ENCODE measurements around the gene NFATC4.
"Not testable (repeated sequence)": the region's sequence is repeated elsewhere in the genome, so short reads cannot be mapped to it uniquely, and the experiment has no call there.

Gene NFATC4

DNA sequence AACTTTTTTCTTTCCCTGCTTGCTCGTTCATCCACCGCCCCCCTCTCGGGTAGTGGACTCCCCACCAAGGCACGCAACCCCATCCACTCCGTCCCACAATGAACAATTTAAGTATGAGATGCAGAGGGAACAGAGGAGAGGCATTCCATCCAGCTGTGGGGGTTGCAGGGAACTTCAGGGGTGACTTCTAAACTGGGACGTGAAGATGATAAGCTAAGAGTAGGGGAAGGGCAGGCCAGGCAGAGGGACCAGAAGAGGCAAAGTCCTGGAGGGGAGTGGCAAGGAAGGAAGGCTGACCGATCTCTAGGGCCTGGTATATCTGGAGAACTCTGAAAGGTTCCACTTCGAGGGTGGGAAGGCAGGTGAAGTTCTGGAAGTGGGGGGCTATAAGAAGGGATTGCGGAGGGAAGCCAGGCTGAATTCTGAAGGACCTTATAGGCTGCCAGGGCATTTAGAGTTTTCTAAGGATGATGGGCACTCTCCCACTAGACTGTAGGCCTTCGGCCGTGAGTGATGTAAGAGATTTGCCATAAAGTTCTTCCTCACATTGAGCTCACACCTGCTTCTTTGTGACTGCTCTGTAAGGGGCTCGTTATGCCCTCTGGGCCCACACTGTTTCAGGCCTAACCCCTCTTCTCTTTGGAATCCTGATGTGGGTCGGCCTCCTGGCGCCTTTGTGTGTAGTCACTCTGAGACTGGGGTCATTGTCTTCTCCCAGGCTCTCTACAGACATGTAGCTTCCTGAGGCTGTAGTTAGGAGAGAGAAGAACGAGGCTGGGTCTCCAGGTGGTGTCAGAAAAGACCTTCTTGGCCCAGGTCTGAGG, 12.1 kb downstream of the NFATC4 start:
- no peak for DNase-seq (ENCODE audit: insufficient read length, low spot score)
- FAIRE-seq = no peak
- TF ChIP-seq, protein P1, sequence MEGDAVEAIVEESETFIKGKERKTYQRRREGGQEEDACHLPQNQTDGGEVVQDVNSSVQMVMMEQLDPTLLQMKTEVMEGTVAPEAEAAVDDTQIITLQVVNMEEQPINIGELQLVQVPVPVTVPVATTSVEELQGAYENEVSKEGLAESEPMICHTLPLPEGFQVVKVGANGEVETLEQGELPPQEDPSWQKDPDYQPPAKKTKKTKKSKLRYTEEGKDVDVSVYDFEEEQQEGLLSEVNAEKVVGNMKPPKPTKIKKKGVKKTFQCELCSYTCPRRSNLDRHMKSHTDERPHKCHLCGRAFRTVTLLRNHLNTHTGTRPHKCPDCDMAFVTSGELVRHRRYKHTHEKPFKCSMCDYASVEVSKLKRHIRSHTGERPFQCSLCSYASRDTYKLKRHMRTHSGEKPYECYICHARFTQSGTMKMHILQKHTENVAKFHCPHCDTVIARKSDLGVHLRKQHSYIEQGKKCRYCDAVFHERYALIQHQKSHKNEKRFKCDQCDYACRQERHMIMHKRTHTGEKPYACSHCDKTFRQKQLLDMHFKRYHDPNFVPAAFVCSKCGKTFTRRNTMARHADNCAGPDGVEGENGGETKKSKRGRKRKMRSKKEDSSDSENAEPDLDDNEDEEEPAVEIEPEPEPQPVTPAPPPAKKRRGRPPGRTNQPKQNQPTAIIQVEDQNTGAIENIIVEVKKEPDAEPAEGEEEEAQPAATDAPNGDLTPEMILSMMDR (IDR thresholded peaks at IDR 0.05; ENCODE audit: insufficient read depth, missing control alignments) = no peak

DNA sequence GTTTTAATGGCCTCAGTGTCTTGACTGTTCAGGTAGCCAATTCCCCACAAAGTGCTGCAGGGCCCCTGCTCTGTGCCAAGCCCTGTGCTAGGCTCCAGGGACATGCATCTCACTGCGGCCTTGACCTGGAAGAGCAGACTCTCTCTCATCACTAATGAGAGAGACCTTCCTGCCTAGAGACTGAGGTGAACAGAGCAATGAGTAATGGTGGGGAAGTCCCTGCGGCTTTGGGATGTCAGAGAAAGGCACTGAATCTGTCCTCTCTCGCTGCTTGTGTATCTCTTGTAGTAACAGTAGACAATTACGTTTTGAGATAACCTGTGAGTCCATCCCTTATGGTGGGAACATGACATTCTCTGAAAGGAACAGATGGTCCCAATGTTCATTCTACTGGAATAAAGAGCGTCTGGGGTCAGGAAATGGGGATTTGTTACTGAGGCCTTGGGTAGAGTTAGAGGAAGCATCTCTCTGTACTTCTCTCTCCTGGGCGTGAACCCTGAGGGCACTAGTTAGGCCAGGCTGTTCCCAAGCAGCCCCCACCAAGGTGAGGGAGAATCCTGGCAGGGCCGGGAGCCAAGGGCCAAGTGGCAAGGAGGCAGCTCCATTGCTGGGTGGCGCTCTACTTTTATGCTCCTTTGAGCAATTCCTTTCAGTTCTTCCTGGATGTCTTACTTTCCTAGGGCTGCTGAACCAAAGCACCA, 13.5 kb downstream of the NFATC4 start:
- DNase-seq (ENCODE audit: insufficient read length, low spot score) (no peak), FAIRE-seq (no peak)
- TF ChIP-seq, protein P1 (IDR thresholded peaks at IDR 0.05; ENCODE audit: insufficient read depth, missing control alignments) = no peak

DNA sequence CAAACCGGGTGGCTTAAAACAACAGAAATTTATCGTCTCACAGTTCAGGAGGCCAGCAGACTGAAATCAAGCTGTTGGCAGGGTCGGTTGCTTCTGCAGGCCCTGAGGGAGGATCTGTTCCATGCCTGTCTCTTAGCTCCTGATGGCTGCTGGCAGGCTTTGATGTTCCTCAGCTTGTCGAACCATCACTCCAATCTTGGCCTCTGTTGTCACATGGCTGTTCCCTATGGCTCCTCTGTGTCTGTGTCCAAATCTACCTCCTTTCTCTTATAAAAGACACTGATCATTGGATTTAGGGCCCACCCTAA, 14.0 kb downstream of the NFATC4 start:
- no peak for FAIRE-seq
- DNase-seq (ENCODE audit: insufficient read length, low spot score) = no peak
- TF ChIP-seq, protein P1 (IDR thresholded peaks at IDR 0.05; ENCODE audit: insufficient read depth, missing control alignments) = no peak

DNA sequence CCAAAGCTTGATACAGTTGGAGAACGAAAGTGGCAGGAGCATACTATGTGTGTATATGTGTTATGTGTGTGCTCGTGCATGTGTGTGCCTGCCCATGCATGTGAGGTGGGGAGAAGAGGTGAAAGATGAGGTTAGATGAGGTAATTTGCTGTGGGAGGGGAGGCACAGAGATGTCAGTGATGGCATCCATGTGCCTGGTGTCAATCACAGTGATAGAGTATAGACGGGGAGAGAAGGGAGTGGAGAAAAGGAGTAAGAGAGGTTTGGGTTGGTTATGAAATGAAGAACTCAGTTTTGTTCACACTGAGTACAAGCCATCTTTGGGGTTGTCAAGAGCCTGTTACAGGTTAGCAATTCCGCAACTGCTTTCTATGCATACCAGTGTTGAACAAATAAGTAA, 16.2 kb downstream of the NFATC4 start:
- TF ChIP-seq, protein P1 (IDR thresholded peaks at IDR 0.05; ENCODE audit: insufficient read depth, missing control alignments) = no peak
- no peak for FAIRE-seq

DNA sequence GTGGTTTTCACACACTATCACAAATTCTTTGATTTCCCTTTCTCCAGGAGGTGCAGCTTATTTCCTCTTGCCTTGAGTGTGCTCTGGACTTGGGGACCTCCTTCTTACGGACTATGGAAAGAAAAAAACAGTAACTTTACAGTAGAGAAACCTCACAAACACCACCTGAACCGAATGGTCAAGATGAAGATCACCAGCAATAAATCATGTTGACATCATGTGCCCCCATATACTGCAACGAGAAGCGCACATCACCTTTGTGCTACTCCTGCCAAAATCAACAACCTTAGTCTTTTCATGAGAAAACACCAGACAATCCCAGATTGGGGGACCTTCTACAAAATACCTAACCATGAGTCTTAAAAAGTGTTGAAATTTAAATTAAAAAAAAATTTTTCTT, 17.5 kb downstream of the NFATC4 start:
- DNase-seq (ENCODE audit: insufficient read length, low spot score) = no peak

More for the DNA sequence above, 16.2 kb downstream of the NFATC4 start:
- DNase-seq (ENCODE audit: insufficient read length, low spot score) = no peak

DNA sequence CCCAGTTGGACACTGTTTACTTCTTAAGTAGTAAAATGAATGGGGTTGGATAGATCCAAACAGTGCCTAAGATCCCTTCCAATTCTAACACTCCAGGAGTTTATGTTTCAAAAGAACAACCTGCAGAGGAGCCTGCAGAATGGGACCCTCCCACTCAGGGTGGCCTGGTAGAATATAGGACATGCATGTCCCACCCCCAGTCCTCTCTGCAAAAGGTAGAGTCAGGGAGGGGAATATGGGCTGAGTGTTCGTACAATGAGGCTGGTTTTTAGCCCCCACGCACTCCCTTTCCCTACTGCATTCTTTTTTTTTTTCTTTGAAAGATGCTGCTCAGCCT, 19.0 kb downstream of the NFATC4 start:
- FAIRE-seq (no peak), DNase-seq (ENCODE audit: insufficient read length, low spot score) (no peak)
- TF ChIP-seq, protein P1 (IDR thresholded peaks at IDR 0.05; ENCODE audit: insufficient read depth, missing control alignments) = no peak

More for the DNA sequence above, 17.5 kb downstream of the NFATC4 start:
- FAIRE-seq = no peak
- TF ChIP-seq, protein P1 (IDR thresholded peaks at IDR 0.05; ENCODE audit: insufficient read depth, missing control alignments) = no peak

DNA sequence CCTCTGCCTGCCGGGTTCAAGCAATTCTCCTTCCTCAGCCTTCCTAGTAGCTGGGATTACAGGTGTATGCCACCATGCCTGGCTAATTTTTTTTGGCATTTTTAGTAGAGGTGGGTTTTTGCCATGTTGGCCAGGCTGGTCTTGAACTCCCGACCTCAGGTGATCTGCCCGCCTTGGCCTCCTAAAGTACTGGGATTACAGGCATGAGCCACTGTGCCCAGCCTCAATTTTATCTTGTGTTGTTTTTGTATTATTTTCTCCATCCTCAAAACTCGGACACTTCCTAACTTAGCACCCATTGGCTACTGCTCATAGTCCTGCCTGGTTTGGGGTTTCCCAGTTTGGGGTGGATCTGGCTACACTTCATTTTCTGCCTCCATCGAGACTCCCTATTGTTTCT, 19.6 kb downstream of the NFATC4 start:
- DNase-seq (ENCODE audit: insufficient read length, low spot score); FAIRE-seq: not testable (repeated sequence)
